ENCODE data around the gene PARD6B. TPM values are rescaled to one million over a fixed set of nuclear protein-coding genes. Genes with fewer than 3 reads are reported as not detected.

The PARD6B gene
- total RNA-seq, 4 donors from 2014 or later, result 1.1 to 20.5 (median 5.9) TPM

- TF ChIP-seq CTCF (IDR thresholded peaks at IDR 0.05), result no peak
- DNase-seq (ENCODE audit: low spot score) (no peak), ATAC-seq (ENCODE audit: low FRiP score) (no peak)
Measured at GRCh38 chr20:50784464-50784863, 53.1 kb downstream of the PARD6B start.

GRCh38 chr20:50786703-50787102 is 55.3 kb downstream of the PARD6B start:
- no peak for ATAC-seq (ENCODE audit: low FRiP score)

GRCh38 chr20:50787181-50787580 is 55.8 kb downstream of the PARD6B start:
- TF ChIP-seq CTCF (IDR thresholded peaks at IDR 0.05), result no peak
- DNase-seq (ENCODE audit: low spot score) (no peak), ATAC-seq (ENCODE audit: low FRiP score) (no peak)

More at GRCh38 chr20:50786703-50787102, 55.3 kb downstream of the PARD6B start:
- no peak for DNase-seq (ENCODE audit: low spot score)
- no peak for TF ChIP-seq CTCF (IDR thresholded peaks at IDR 0.05)

- ATAC-seq (ENCODE audit: low FRiP score) (peak; percentile 47), DNase-seq (ENCODE audit: low spot score) (no peak)
- no peak for TF ChIP-seq CTCF (IDR thresholded peaks at IDR 0.05)
Measured at GRCh38 chr20:50788045-50788991, 56.9 kb downstream of the PARD6B start.

GRCh38 chr20:50789968-50790650 is 58.7 kb downstream of the PARD6B start:
- ATAC-seq (ENCODE audit: low FRiP score) (no peak), DNase-seq (ENCODE audit: low spot score) (no peak)
- TF ChIP-seq CTCF (IDR thresholded peaks at IDR 0.05), result no peak

GRCh38 chr20:50790651-50791277 is 59.4 kb downstream of the PARD6B start:
- peak; percentile 75 for ATAC-seq (ENCODE audit: low FRiP score)
- no peak for TF ChIP-seq CTCF (IDR thresholded peaks at IDR 0.05)
- peak; percentile 39 for DNase-seq (ENCODE audit: low spot score)
